Measurements from ENCODE around the gene RNF217.
"Not testable (repeated sequence)": the region's sequence is repeated elsewhere in the genome, so short reads cannot be mapped to it uniquely, and the experiment has no call there.

RNF217 gene

GRCh38 chr6:124961777-124962638 lies at the start of gene RNF217:
Gene RNF217 (plus strand): TSS chr6:124962437. CDS start chr6:124962545, 108 bp downstream.
- DNase-seq (ENCODE audit: low read depth in 2 of 2), result no peak

- no peak for DNase-seq (ENCODE audit: low read depth in 2 of 2)
These were observed 49.2 kb upstream of the RNF217 start for GRCh38 chr6:124913056-124913455.

- no peak for DNase-seq (ENCODE audit: low read depth in 2 of 2)
These were observed 44.5 kb upstream of the RNF217 start for GRCh38 chr6:124917769-124918168.

GRCh38 chr6:124919703-124920102 lies 42.5 kb upstream of the RNF217 start:
- DNase-seq (ENCODE audit: low read depth in 2 of 2), result not testable (repeated sequence)

GRCh38 chr6:124924333-124924759 lies 37.9 kb upstream of the RNF217 start:
- no peak for DNase-seq (ENCODE audit: low read depth in 2 of 2)

- no peak for DNase-seq (ENCODE audit: low read depth in 2 of 2)
These were observed 35.8 kb upstream of the RNF217 start for GRCh38 chr6:124926435-124926834.

- DNase-seq (ENCODE audit: low read depth in 2 of 2), result no peak
These were observed 34.4 kb upstream of the RNF217 start for GRCh38 chr6:124927806-124928205.

GRCh38 chr6:124928851-124929250 lies 33.4 kb upstream of the RNF217 start:
- DNase-seq (ENCODE audit: low read depth in 2 of 2), result no peak

GRCh38 chr6:124937645-124938044 lies 24.6 kb upstream of the RNF217 start:
- no peak for DNase-seq (ENCODE audit: low read depth in 2 of 2)

- no peak for DNase-seq (ENCODE audit: low read depth in 2 of 2)
These were observed 21.0 kb upstream of the RNF217 start for GRCh38 chr6:124941259-124941658.

GRCh38 chr6:124943658-124944057 lies 18.6 kb upstream of the RNF217 start:
- DNase-seq (ENCODE audit: low read depth in 2 of 2), result no peak

- no peak for DNase-seq (ENCODE audit: low read depth in 2 of 2)
These were observed 14.2 kb upstream of the RNF217 start for GRCh38 chr6:124947971-124948451.

GRCh38 chr6:124949706-124950105 lies 12.5 kb upstream of the RNF217 start:
- DNase-seq (ENCODE audit: low read depth in 2 of 2), result no peak

GRCh38 chr6:124953808-124954207 lies 8.4 kb upstream of the RNF217 start:
- no peak for DNase-seq (ENCODE audit: low read depth in 2 of 2)

GRCh38 chr6:124955108-124955856 lies 7.0 kb upstream of the RNF217 start:
- DNase-seq (ENCODE audit: low read depth in 2 of 2), result no peak

- DNase-seq (ENCODE audit: low read depth in 2 of 2), result no peak
These were observed 6.2 kb upstream of the RNF217 start for GRCh38 chr6:124956018-124956417.

- DNase-seq (ENCODE audit: low read depth in 2 of 2), result no peak
These were observed 4.1 kb upstream of the RNF217 start for GRCh38 chr6:124958149-124958548.

- no peak for DNase-seq (ENCODE audit: low read depth in 2 of 2)
These were observed 3.4 kb upstream of the RNF217 start for GRCh38 chr6:124958759-124959354.

- no peak for DNase-seq (ENCODE audit: low read depth in 2 of 2)
These were observed 1.3 kb upstream of the RNF217 start for GRCh38 chr6:124960757-124961463.

GRCh38 chr6:124961464-124961776 lies 817 bp upstream of the RNF217 start:
- DNase-seq (ENCODE audit: low read depth in 2 of 2), result no peak

GRCh38 chr6:124962639-124963415 lies 590 bp downstream of the RNF217 start:
- DNase-seq (ENCODE audit: low read depth in 2 of 2), result no peak

All from activated CD4-positive, alpha-beta T cell treated with anti-CD3 and anti-CD28 coated beads for 24 hours (primary cell).